GM12874 (cell line): Measurements from ENCODE around the gene RCBTB1.

Experiments
- TF ChIP-seq, protein P1 (sequence below): IDR thresholded peaks from 2 replicates; pipeline ENCODE4 v1.5.1; 2011; ENCODE audit warnings: low read depth, mild to moderate bottlenecking, control low read depth, low read length, moderate library complexity; ENCODE audit not compliant: insufficient read depth

Gene RCBTB1

GRCh38 chr13:49615836-49616675, 30.7 kb upstream of the RCBTB1 start:
- TF ChIP-seq, protein P1, sequence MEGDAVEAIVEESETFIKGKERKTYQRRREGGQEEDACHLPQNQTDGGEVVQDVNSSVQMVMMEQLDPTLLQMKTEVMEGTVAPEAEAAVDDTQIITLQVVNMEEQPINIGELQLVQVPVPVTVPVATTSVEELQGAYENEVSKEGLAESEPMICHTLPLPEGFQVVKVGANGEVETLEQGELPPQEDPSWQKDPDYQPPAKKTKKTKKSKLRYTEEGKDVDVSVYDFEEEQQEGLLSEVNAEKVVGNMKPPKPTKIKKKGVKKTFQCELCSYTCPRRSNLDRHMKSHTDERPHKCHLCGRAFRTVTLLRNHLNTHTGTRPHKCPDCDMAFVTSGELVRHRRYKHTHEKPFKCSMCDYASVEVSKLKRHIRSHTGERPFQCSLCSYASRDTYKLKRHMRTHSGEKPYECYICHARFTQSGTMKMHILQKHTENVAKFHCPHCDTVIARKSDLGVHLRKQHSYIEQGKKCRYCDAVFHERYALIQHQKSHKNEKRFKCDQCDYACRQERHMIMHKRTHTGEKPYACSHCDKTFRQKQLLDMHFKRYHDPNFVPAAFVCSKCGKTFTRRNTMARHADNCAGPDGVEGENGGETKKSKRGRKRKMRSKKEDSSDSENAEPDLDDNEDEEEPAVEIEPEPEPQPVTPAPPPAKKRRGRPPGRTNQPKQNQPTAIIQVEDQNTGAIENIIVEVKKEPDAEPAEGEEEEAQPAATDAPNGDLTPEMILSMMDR: no peak

DNA sequence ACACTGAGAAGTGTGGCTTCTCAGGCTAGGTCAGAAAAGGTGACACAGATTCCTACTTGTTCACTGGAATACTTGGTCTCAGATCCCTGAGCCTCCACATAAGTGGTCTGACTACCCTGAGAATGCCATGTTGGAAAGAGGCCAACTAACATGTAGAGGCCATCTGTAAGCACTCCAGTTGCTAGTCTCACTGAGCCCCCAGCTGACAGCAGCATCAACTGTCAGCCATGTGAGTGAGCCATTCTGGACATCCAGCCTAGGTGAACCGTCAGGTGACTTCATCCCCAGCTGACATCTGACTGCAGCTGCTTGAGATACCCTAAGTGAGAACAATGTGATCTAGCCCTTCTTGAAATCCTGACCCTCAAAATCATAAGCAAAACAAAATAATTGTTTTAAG, 24.8 kb upstream of the RCBTB1 start:
- TF ChIP-seq, protein P1: no peak

DNA sequence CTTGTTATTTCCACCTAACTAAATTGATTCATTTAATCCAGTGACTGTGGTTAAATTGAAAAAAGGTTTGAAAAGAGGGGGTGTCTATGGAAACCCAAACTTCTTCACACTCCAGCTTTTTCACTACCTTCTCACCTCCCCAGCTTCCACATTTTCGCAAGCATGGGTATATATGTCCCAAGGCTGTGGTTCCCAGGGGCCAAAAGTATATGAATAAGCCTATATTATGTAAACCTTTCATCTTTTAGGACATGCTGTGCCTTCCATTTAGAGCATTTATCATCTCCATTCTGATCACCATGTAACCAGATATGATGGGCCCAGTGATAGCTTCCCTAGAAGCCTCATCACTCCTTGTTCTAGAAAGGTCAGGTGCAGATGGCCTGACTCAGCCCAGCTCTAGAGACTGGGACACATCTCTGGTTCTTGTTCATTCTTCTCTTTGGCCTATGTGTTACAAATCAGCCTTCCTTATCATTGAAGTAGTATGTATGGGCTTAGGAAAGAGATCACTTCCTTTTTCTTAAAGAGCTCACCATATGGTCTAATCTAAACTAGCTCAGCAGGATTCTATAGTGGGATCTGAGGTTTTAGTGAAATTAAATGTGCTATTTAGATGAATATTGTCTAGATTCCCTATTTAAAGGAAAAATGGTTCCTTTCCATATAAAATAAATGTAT, 23.4 kb upstream of the RCBTB1 start:
- TF ChIP-seq, protein P1: no peak

DNA sequence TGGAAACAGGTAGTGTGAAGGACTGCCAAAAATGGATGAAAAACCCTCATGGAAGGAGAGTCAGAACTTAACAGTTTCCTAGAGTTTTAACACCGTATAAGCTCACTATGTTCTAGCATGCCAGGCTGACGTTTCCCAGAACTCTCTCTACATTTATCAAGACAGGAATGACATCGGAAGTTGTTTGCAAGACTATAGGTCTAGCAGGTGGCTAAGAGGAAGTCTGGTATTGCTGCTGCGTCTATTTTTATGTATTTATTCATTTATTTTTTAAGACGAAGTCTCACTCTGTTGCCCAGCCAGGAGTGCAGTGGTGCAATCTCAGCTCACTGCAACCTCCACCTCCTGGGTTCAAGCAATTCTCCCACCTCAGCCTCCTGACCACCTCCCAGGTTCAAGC, 22.4 kb upstream of the RCBTB1 start:
- TF ChIP-seq, protein P1: no peak

- TF ChIP-seq, protein P1: peak; percentile 63
Measured at GRCh38 chr13:49606747-49607648, 21.6 kb upstream of the RCBTB1 start.

GRCh38 chr13:49604570-49604969, 19.2 kb upstream of the RCBTB1 start:
- TF ChIP-seq, protein P1: no peak

DNA sequence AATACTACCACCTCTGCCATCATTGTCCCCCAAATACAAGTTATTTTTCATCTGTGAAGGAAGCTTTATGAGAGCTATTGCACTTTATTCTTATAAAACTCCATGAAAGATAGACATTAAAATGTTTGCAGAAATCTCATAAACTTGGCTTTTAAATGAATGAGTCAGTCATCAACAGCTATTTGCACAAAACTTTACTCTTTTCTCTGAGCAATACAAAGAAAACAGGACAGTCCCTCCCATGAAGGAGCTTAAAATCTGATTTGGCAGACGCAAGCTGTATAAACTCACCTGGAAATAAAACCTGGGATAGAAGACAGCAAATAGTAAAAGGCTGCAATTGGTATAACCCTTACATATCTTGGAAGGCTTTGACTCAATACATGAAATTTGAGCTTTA, 16.6 kb upstream of the RCBTB1 start:
- TF ChIP-seq, protein P1: no peak
